ENCODE measurements around the gene FLT1. TPM values are rescaled to one million over a fixed set of nuclear protein-coding genes. Genes with fewer than 3 reads are reported as not detected.

FLT1 gene
- total and polyA plus RNA-seq, 2 of the 13 experiments (the other 11 are each of a cell fraction or from before 2014, with no cell fraction given) = 0.02 TPM; not detected in 1

- TF ChIP-seq ZNF646 (CRISPR knock-in tag; IDR thresholded peaks at IDR 0.05) (no peak), PRMT3 (CRISPR knock-in tag; IDR thresholded peaks at IDR 0.05; ENCODE audit: borderline replicate concordance, low read depth) (no peak), ZNF619 (CRISPR knock-in tag; IDR thresholded peaks at IDR 0.05) (no peak)
Observed at GRCh38 chr13:28301839-28302238, 193.1 kb downstream of the FLT1 start (continued).

GRCh38 chr13:28299916-28300315, 195.0 kb downstream of the FLT1 start:
- H3K9me3 ChIP-seq (ENCODE audit: low read length) = no peaks in the 10 kb centered on the region
- no peak overlapping the region for H2AFZ ChIP-seq (ENCODE audit: low read length)
- H3K27ac ChIP-seq (ENCODE audit: extremely low read length, insufficient read depth, low read length) = no peak overlapping the region
- WGBS (ENCODE audit: low lambda C conversion rate) = 70% methylated on average over 2 of the region's 2 CpGs
- H3K79me2 ChIP-seq (ENCODE audit: insufficient read depth, low read length) = no peaks in the 10 kb centered on the region
- intact Hi-C loops (cut with micrococcal nuclease; ENCODE audit: unreplicated experiment) = no loop called here
- in situ Hi-C loops (cut with HindIII; ENCODE audit: extremely low pct_ligation_motif_present, low pct_unique_long_range_greater_than_20kb) = no loop called here
- ChIA-PET CTCF (ENCODE audit: low intra/inter-chr PET ratio, low total read pairs) (no interaction called here), POLR2A (no interaction called here)
- H3K9ac ChIP-seq (ENCODE audit: insufficient read depth, low read depth, low read length) = no peak overlapping the region
- no peak overlapping the region for H3K4me2 ChIP-seq (ENCODE audit: low read depth, low read length)
- H3K27me3 ChIP-seq (ENCODE audit: control insufficient read depth in 1 of 2, insufficient read depth in 2 of 2, low read length in 2 of 2) = no peaks in the 10 kb centered on the region
- H3K4me1 ChIP-seq (ENCODE audit: insufficient read depth, low read length) = no peaks in the 10 kb centered on the region
- DNase-seq (ENCODE audit: low spot score) (no peak), FAIRE-seq (no peak), ATAC-seq (no peak)
- no peaks in the 10 kb centered on the region for H3K36me3 ChIP-seq (replicated peaks in 1 of 2; ENCODE audit: control insufficient read depth in 1 of 2, insufficient read depth in 2 of 2, low read length in 2 of 2)
- BruUV-seq (replicated peaks) = no TSS peak
- no peaks in the 10 kb centered on the region for H4K20me1 ChIP-seq (ENCODE audit: insufficient read depth, low read length)
- no peak overlapping the region for H3K4me3 ChIP-seq (replicated peaks in 1 of 3; ENCODE audit: insufficient read depth in 1 of 3, low read depth in 2 of 3, low read length in 3 of 3)
- TF ChIP-seq SKI (IDR thresholded peaks at IDR 0.05; ENCODE audit: partially characterized antibody) = no peak
- no peak for TF ChIP-seq ZBTB38 (CRISPR knock-in tag; IDR thresholded peaks at IDR 0.05)
- no peak for TF ChIP-seq ZNF329 (CRISPR knock-in tag; IDR thresholded peaks at IDR 0.05; ENCODE audit: low read depth)
- no peak for TF ChIP-seq ZNF18 (CRISPR knock-in tag; IDR thresholded peaks at IDR 0.05; ENCODE audit: insufficient replicate concordance)
- no peak for TF ChIP-seq ZBTB37 (CRISPR knock-in tag; IDR thresholded peaks at IDR 0.05)
